Right lobe of liver (tissue), 4 donors: ENCODE measurements around the gene BLTP2.
"Not testable (repeated sequence)": the region's sequence is repeated elsewhere in the genome, so short reads cannot be mapped to it uniquely, and the experiment has no call there.

ENCODE experiments used
- POLR2A ChIP-seq: fragments of 450-650 bp; IDR thresholded peaks from one replicate; pipeline ENCODE4 v1.6.1; 2017; ENCODE audit warnings: antibody characterized with exemption, mild to moderate bottlenecking
- TF ChIP-seq, protein P1 (sequence below), 4 donors: fragments of 200-600 bp in 3 of 4; fragments of 450-650 bp in 1 of 4; IDR thresholded peaks; one replicate each; pipeline versions ENCODE4 v1.5.1 to v1.8.0; 2016 to 2022; ENCODE audit warnings: antibody characterized with exemption in 4 of 4, mild to moderate bottlenecking in 2 of 4
- donor health status: DM: no; HTN: no; CAD: no.
- donor health status: DM: no; HTN: no; CAD: no.
- donor health status: DM: no; HTN: yes; CAD: no.

DNA sequence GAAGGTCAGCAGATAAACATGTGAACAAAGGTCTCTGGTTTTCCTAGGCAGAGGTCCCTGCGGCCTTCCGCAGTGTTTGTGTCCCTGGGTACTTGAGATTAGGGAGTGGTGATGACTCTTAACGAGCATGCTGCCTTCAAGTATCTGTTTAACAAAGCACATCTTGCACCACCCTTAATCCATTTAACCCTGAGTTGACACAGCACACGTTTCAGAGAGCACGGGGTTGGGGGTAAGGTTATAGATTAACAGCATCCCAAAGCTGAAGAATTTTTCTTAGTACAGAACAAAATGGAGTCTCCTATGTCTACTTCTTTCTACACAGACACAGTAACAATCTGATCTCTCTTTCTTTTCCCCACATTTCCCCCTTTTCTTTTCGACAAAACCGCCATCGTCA, 13.4 kb upstream of the BLTP2 start:
- TF ChIP-seq, protein P1, sequence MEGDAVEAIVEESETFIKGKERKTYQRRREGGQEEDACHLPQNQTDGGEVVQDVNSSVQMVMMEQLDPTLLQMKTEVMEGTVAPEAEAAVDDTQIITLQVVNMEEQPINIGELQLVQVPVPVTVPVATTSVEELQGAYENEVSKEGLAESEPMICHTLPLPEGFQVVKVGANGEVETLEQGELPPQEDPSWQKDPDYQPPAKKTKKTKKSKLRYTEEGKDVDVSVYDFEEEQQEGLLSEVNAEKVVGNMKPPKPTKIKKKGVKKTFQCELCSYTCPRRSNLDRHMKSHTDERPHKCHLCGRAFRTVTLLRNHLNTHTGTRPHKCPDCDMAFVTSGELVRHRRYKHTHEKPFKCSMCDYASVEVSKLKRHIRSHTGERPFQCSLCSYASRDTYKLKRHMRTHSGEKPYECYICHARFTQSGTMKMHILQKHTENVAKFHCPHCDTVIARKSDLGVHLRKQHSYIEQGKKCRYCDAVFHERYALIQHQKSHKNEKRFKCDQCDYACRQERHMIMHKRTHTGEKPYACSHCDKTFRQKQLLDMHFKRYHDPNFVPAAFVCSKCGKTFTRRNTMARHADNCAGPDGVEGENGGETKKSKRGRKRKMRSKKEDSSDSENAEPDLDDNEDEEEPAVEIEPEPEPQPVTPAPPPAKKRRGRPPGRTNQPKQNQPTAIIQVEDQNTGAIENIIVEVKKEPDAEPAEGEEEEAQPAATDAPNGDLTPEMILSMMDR (IDR thresholded peaks at IDR 0.05), result not testable (repeated sequence)
- TF ChIP-seq POLR2A, result not testable (repeated sequence)
